Neural progenitor cell (in vitro differentiated cells): ENCODE measurements around the gene RSPO1. TPM values are rescaled to one million over a fixed set of nuclear protein-coding genes. Genes with fewer than 3 reads are reported as not detected.
A peak's percentile ranks its signal among the peaks of the same experiment; 100 is the strongest.

Experiments used
- DNase-seq: peaks from one replicate; pipeline ENCODE4 v3.0.0-alpha.2; 2016; ENCODE audit warnings: low spot score
- H2AFZ ChIP-seq: fragments of 200-600 bp; sonication (generic); replicated peaks from 2 replicates; pipeline ENCODE4 v1.6.1; 2016; ENCODE audit warnings: antibody characterized with exemption
- H3F3A ChIP-seq: fragments of 200-600 bp; sonication (generic); 2 replicates; pipeline ENCODE4 v1.6.1; 2016; ENCODE audit warnings: antibody characterized with exemption, low read depth
- H3K27ac ChIP-seq: fragments of 200-600 bp; sonication (generic); 2 replicates; pipeline ENCODE4 v1.5.1; 2016; ENCODE audit warnings: mild to moderate bottlenecking
- H3K27me3 ChIP-seq: fragments of 200-600 bp; sonication (generic); 2 replicates; pipeline ENCODE4 v1.6.1; 2016; ENCODE audit warnings: mild to moderate bottlenecking, moderate library complexity
- H3K36me3 ChIP-seq: fragments of 200-600 bp; sonication (generic); 2 replicates; pipeline ENCODE4 v1.5.1; 2016
- H3K4me1 ChIP-seq: fragments of 200-600 bp; sonication (generic); 2 replicates; pipeline ENCODE4 v1.6.1; 2016; ENCODE audit warnings: mixed run types
- H3K4me2 ChIP-seq: fragments of 200-600 bp; sonication (generic); 2 replicates; pipeline ENCODE4 v1.6.1; 2016
- H3K4me3 ChIP-seq: fragments of 200-600 bp; sonication (generic); 2 replicates; pipeline ENCODE4 v1.5.1; 2016
- H3K79me2 ChIP-seq: fragments of 200-600 bp; sonication (generic); 2 replicates; pipeline ENCODE4 v1.6.1; 2016; ENCODE audit warnings: low read depth
- H3K9ac ChIP-seq: fragments of 200-600 bp; sonication (generic); 2 replicates; pipeline ENCODE4 v1.6.1; 2016
- H3K9me3 ChIP-seq: fragments of 200-600 bp; sonication (generic); 2 replicates; pipeline ENCODE4 v1.5.1; 2016; ENCODE audit warnings: low read depth
- H4K20me1 ChIP-seq: fragments of 200-600 bp; sonication (generic); 2 replicates; pipeline ENCODE4 v1.6.1; 2016; ENCODE audit warnings: low read depth
- H3K27ac Mint-ChIP-seq: 3 replicates; pipeline ENCODE4 v1.8.0; 2021; ENCODE audit warnings: mixed read lengths
- H3K27me3 Mint-ChIP-seq: 2 replicates; pipeline ENCODE4 v1.8.0; 2022; ENCODE audit warnings: low read depth, mild to moderate bottlenecking, inconsistent platforms, moderate library complexity, mixed read lengths; ENCODE audit not compliant: insufficient read depth
- H3K36me3 Mint-ChIP-seq: 3 replicates; pipeline ENCODE4 v1.8.0; 2021; ENCODE audit warnings: mixed read lengths
- H3K4me1 Mint-ChIP-seq: 3 replicates; pipeline ENCODE4 v1.8.0; 2021; ENCODE audit warnings: mixed read lengths
- H3K4me3 Mint-ChIP-seq: 3 replicates; pipeline ENCODE4 v1.8.0; 2021; ENCODE audit warnings: mild to moderate bottlenecking, moderate library complexity, mixed read lengths
- H3K9me3 Mint-ChIP-seq: 3 replicates; pipeline ENCODE4 v1.8.0; 2020; ENCODE audit warnings: mixed read lengths
- EZH2 ChIP-seq: fragments of 200-600 bp; sonication (generic); IDR thresholded peaks from 2 replicates; pipeline ENCODE4 v1.6.1; 2017; ENCODE audit warnings: antibody characterized with exemption, mild to moderate bottlenecking, moderate library complexity
- EZH2phosphoT487 ChIP-seq: fragments of 200-600 bp; sonication (generic); IDR thresholded peaks from 2 replicates; pipeline ENCODE4 v1.6.1; 2017; ENCODE audit warnings: antibody characterized with exemption
- total RNA-seq: library from RNA; depleted of rRNA; stranded (reverse); fragments of >200 nt; gene quantifications from 2 replicates; pipeline ENCODE4 v1.2.3, GENCODE V29; 2015; ENCODE audit warnings: low replicate concordance
- TF ChIP-seq, protein P1 (sequence below): fragments of 200-600 bp; sonication (generic); IDR thresholded peaks from 2 replicates; pipeline ENCODE4 v1.5.1; 2017; ENCODE audit warnings: antibody characterized with exemption, mild to moderate bottlenecking

The RSPO1 gene
- total RNA-seq, 1 donor from 2014 or later = 0.67 TPM

GRCh38 chr1:37661401-37661800 is 26.7 kb upstream of the RSPO1 start:
- peaks cover 72% of the 10 kb centered on the region for H3K4me1 Mint-ChIP-seq
- TF ChIP-seq EZH2phosphoT487 = no peak
- TF ChIP-seq, protein P1, sequence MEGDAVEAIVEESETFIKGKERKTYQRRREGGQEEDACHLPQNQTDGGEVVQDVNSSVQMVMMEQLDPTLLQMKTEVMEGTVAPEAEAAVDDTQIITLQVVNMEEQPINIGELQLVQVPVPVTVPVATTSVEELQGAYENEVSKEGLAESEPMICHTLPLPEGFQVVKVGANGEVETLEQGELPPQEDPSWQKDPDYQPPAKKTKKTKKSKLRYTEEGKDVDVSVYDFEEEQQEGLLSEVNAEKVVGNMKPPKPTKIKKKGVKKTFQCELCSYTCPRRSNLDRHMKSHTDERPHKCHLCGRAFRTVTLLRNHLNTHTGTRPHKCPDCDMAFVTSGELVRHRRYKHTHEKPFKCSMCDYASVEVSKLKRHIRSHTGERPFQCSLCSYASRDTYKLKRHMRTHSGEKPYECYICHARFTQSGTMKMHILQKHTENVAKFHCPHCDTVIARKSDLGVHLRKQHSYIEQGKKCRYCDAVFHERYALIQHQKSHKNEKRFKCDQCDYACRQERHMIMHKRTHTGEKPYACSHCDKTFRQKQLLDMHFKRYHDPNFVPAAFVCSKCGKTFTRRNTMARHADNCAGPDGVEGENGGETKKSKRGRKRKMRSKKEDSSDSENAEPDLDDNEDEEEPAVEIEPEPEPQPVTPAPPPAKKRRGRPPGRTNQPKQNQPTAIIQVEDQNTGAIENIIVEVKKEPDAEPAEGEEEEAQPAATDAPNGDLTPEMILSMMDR = no peak
- TF ChIP-seq EZH2 = no peak
- H3K27me3 Mint-ChIP-seq = peaks cover 10% of the 10 kb centered on the region

GRCh38 chr1:37660664-37661063 is 26.0 kb upstream of the RSPO1 start:
- peak overlapping the region; percentile 88 for H3K27ac Mint-ChIP-seq
- Histone ChIP-seq H3K9ac (no peak overlapping the region), H3K9me3 (no peaks in the 10 kb centered on the region), H4K20me1 (no peaks in the 10 kb centered on the region), H3K27ac (no peak overlapping the region), H3K79me2 (no peaks in the 10 kb centered on the region), H3K27me3 (peaks cover 5% of the 10 kb centered on the region), H3K4me3 (peak overlapping the region; percentile 7), H3F3A (peaks cover 22% of the 10 kb centered on the region), H3K4me1 (peaks cover 29% of the 10 kb centered on the region), H3K36me3 (no peaks in the 10 kb centered on the region), H2AFZ (no peak overlapping the region), H3K4me2 (peak overlapping the region; percentile 70)
- peaks cover 70% of the 10 kb centered on the region for H3K4me1 Mint-ChIP-seq
- no peaks in the 10 kb centered on the region for H3K36me3 Mint-ChIP-seq
- H3K4me3 Mint-ChIP-seq = peak overlapping the region; percentile 65
- TF ChIP-seq EZH2 (no peak), EZH2phosphoT487 (no peak)
- TF ChIP-seq, protein P1 = no peak
- peak; percentile 48 for DNase-seq
- H3K9me3 Mint-ChIP-seq = no peaks in the 10 kb centered on the region
- H3K27me3 Mint-ChIP-seq = peaks cover 12% of the 10 kb centered on the region

More at GRCh38 chr1:37661401-37661800, 26.7 kb upstream of the RSPO1 start:
- Histone ChIP-seq H3K79me2 (no peaks in the 10 kb centered on the region), H4K20me1 (no peaks in the 10 kb centered on the region), H3K4me2 (no peak overlapping the region), H3K4me3 (no peak overlapping the region), H3K9me3 (no peaks in the 10 kb centered on the region), H3F3A (peaks cover 22% of the 10 kb centered on the region), H3K27ac (no peak overlapping the region), H3K27me3 (peaks cover 5% of the 10 kb centered on the region), H2AFZ (no peak overlapping the region), H3K36me3 (no peaks in the 10 kb centered on the region), H3K9ac (no peak overlapping the region), H3K4me1 (peaks cover 29% of the 10 kb centered on the region)
- DNase-seq = peak; percentile 30
- peak overlapping the region; percentile 82 for H3K27ac Mint-ChIP-seq
- H3K36me3 Mint-ChIP-seq = no peaks in the 10 kb centered on the region
- no peaks in the 10 kb centered on the region for H3K9me3 Mint-ChIP-seq
- H3K4me3 Mint-ChIP-seq = peak overlapping the region; percentile 65

GRCh38 chr1:37658486-37658885 is 23.8 kb upstream of the RSPO1 start:
- H3K27me3 Mint-ChIP-seq = peaks cover 19% of the 10 kb centered on the region
- H3K4me3 Mint-ChIP-seq = peak overlapping the region; percentile 52
- H3K36me3 ChIP-seq = no peaks in the 10 kb centered on the region
- H3K4me3 ChIP-seq = no peak overlapping the region
- no peaks in the 10 kb centered on the region for H3K36me3 Mint-ChIP-seq
- H3F3A ChIP-seq = peaks cover 19% of the 10 kb centered on the region
- no peak overlapping the region for H3K27ac ChIP-seq
- no peaks in the 10 kb centered on the region for H4K20me1 ChIP-seq
- peaks cover 59% of the 10 kb centered on the region for H3K4me1 Mint-ChIP-seq
- H3K27me3 ChIP-seq = peaks cover 5% of the 10 kb centered on the region
- no peaks in the 10 kb centered on the region for H3K79me2 ChIP-seq
- TF ChIP-seq EZH2phosphoT487 = no peak
- TF ChIP-seq, protein P1 = no peak
- TF ChIP-seq EZH2 = no peak
- no peak for DNase-seq
- H3K9me3 Mint-ChIP-seq = no peaks in the 10 kb centered on the region
- peaks cover 22% of the 10 kb centered on the region for H3K4me1 ChIP-seq
- H3K9ac ChIP-seq = no peak overlapping the region
- H2AFZ ChIP-seq = no peak overlapping the region
- H3K4me2 ChIP-seq = no peak overlapping the region
- no peaks in the 10 kb centered on the region for H3K9me3 ChIP-seq
- H3K27ac Mint-ChIP-seq = peak overlapping the region; percentile 93
